Gastroesophageal sphincter (tissue), 3 donors: ENCODE results near the gene SGSH.

Source experiments
- EP300 ChIP-seq: sonication (generic); formaldehyde crosslinking; IDR thresholded peaks from one replicate; pipeline ENCODE4 v1.6.1; 2017; ENCODE audit warnings: antibody characterized with exemption, mild to moderate bottlenecking
- POLR2AphosphoS5 ChIP-seq: sonication (generic); formaldehyde crosslinking; IDR thresholded peaks from one replicate; pipeline ENCODE4 v1.6.1; 2017; ENCODE audit warnings: antibody characterized with exemption
- TF ChIP-seq, protein P1 (sequence below), 4 experiments: fragments of 200-600 bp in 2 of 4; fragments of 450-650 bp in 2 of 4; sonication (generic) in 1 of 4; IDR thresholded peaks; one replicate each; pipeline ENCODE4 v1.5.1; 2017 to 2019; ENCODE audit warnings: antibody characterized with exemption in 4 of 4, mild to moderate bottlenecking in 2 of 4, moderate library complexity in 2 of 4

DNA sequence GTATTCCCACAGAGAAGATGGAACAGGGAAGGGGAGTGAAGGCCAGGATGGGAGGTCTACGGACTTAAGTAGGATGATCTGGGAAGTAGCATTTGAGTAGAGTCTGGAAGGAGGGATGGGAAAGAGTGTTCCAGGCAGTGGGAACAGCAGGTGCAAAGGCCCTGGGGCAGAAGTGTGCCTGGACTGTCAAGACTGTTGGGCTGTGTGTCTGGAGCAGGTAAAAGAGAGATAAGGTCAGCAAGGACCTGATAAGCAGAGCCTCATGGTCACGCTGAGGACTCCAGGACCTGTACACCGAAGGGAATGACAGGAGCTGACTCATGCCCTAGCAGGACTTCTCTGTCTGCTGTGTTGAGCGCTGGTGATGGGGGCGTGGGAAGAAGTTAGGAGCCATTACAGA lies 51.0 kb downstream of the SGSH start:
- TF ChIP-seq, protein P1, sequence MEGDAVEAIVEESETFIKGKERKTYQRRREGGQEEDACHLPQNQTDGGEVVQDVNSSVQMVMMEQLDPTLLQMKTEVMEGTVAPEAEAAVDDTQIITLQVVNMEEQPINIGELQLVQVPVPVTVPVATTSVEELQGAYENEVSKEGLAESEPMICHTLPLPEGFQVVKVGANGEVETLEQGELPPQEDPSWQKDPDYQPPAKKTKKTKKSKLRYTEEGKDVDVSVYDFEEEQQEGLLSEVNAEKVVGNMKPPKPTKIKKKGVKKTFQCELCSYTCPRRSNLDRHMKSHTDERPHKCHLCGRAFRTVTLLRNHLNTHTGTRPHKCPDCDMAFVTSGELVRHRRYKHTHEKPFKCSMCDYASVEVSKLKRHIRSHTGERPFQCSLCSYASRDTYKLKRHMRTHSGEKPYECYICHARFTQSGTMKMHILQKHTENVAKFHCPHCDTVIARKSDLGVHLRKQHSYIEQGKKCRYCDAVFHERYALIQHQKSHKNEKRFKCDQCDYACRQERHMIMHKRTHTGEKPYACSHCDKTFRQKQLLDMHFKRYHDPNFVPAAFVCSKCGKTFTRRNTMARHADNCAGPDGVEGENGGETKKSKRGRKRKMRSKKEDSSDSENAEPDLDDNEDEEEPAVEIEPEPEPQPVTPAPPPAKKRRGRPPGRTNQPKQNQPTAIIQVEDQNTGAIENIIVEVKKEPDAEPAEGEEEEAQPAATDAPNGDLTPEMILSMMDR (IDR thresholded peaks at IDR 0.05), result no peak
- TF ChIP-seq EP300, result no peak
- TF ChIP-seq POLR2AphosphoS5, result no peak
